GM19025 (cell line): ENCODE measurements around the gene ARHGAP10.
A peak's percentile ranks its signal among the peaks of the same experiment; 100 is the strongest.

Source experiments
- ATAC-seq: cut with Tn5 transposase; IDR thresholded peaks from one replicate; pipeline ENCODE4 v1.9.1; 2021; ENCODE audit warnings: mild to moderate bottlenecking, low read depth, moderate library complexity; ENCODE audit not compliant: unreplicated experiment

Gene ARHGAP10

GRCh38 chr4:147765121-147765529, 33.2 kb downstream of the ARHGAP10 start:
- no peak for ATAC-seq

DNA sequence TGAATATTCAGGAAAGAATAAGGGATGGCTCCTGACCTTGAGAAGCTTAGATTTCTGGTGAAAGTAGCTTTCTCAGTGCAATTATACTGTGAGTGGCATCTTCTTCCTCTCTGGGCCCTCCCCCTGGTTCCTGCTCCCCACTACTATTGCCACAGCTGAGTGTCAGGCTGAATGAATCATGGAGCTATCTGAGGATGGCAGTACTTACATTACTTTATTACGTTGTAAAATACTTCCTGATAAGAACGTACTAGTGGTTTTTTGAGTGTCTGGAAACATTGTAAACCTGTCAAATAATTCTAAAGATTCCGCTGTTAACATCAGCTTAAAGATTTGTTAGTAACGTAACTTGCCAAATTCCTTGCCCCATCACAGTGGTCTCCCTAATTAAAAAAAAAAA, 36.2 kb downstream of the ARHGAP10 start:
- no peak for ATAC-seq

DNA sequence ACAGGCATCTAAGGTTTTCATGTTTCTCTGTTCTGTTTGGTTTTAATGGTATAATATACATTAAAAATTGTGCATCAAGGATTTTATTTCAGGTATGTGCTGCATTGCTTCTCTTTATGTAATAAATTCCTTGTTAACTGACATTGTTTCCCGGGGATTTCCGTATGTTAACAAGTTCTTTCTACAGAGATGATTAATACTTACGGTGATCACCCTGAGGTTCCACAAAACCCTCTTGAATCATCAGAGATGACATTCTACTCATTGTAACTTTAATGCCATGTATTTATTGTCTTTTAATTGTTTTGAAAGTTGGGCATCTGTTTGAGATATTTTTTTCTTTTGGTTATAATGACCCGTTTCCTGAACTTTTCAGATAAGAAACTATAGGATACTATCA, 37.5 kb downstream of the ARHGAP10 start:
- no peak for ATAC-seq

DNA sequence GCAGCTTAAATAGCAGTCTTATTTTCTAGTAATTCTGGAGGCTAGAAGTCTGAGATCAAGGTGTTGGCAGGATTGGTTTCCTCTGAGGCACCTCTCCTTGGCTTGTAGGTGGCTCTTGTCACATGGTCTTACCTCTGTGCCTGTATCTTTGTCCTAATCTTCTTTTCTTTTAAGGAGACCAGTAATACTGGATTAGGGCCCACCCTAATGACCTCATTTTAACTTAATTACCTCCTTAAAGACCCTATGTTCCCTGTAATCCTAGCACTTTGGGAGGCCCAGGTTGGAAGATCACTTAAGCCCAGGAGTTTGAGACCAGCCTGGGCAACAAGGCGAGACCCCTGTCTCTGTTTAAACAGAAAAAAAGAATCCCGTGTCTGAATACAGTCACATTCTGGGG, 38.9 kb downstream of the ARHGAP10 start:
- no peak for ATAC-seq

GRCh38 chr4:147772056-147772455, 40.2 kb downstream of the ARHGAP10 start:
- no peak for ATAC-seq

DNA sequence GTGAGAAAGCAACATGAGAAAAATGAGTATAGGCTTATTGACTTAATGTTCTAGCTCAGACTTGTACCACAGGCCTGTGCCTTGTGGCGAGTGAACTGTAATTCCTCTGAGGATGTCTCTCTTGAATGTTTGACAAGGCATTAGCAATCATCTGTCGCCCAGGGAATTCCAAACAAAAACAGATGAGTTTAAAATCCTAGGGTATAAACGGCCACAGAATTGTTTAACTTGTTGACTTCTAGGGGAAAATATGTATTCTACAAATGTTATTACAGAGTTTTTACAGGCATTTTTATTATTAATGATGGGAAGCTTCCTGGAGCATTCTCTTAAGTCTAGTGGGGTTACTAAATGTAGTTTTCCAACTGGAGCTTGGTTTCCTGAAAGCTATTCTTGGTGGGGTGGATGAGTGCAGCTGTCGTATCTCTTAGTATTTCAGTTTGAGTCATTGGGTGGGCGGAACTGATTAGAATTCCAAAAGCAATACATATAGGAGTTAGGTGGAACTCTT, 40.6 kb downstream of the ARHGAP10 start:
- ATAC-seq: no peak

DNA sequence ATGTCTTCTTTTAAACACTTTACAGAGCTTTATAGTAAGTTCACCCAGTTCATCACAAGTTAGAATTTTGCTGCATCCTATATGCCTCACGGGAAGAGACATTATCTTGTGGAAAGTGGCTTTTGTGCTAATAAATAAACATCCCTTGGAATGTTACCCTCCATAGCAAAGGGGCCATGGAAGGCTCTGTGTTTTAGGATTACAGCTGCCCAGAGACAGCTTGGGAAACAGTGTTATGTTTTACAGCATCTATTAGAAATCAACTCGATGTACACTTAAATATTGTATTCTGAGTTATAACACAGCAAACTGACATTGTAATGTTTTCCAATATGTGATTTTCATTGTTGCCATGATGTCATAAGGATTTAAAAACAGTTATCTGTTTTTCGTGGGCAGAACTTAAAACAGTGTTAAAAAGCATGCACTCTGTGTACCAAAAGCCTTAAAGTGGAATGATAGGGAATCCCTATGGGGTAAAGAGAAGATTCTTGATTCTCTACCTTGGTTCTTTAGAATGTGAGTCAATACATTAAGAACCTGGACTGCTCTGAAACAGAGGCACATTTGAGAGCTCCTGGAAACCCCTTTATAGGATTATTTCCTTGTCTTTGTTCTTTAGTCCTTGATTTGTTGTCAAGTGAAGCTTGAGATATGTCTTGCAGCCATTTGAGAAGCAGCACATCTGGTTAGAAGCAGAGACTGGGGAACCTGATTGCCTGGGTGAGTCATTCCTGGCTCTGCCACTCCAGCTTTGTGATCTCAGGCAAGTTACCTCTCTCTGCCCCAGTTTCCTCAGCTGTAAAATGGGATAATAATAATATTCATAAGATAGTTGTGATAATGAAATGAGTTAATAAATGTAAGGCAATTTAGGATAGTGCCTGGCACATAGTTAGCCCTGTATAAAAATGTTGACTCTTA, 41.6 kb downstream of the ARHGAP10 start:
- no peak for ATAC-seq

- no peak for ATAC-seq
Observed at GRCh38 chr4:147776716-147777115, 44.8 kb downstream of the ARHGAP10 start.

- ATAC-seq: no peak
Observed at GRCh38 chr4:147777456-147778091, 45.7 kb downstream of the ARHGAP10 start.

DNA sequence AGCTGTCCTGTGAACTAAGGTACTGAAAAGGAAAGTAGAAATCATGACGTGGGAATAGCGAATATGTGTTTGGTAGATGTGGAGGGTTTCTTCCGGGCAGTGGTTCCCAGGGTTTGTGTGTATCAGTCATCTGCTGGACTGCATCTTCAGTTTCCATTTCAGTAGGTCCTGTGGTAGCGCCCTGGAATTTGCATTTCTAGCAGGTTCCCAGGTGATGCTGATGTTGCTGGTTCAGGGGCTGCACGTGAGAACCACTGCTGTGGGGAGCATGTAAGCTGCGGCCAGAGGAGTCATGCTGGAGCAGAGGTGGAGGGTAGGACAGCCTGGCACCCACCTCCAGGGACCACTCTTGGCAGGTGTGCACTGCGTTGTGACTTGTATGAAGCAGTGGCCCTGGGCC, 47.1 kb downstream of the ARHGAP10 start:
- ATAC-seq: peak; percentile 61

DNA sequence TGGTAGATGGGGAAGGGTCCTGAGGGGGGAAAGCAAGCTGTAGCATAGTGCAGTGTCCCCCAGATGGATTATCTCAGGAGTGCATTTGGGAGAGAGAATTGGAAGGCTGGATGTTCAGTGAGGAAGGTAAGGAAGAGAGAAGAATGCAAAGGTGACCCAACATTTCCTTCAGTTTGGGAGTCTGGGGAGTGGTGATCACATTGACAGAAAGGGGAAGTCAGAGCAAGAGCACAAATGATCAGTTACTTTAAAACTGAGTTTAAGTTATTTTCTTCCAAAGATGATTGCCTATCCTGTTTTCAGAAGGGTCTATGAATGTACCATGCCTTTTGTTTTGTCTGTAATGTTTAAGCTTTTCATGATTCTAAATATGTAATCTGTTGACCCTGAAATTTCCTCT, 47.6 kb downstream of the ARHGAP10 start:
- no peak for ATAC-seq

GRCh38 chr4:147780137-147780777, 48.4 kb downstream of the ARHGAP10 start:
- peak; percentile 40 for ATAC-seq

- ATAC-seq: no peak
Observed at GRCh38 chr4:147782087-147782781, 50.3 kb downstream of the ARHGAP10 start.

DNA sequence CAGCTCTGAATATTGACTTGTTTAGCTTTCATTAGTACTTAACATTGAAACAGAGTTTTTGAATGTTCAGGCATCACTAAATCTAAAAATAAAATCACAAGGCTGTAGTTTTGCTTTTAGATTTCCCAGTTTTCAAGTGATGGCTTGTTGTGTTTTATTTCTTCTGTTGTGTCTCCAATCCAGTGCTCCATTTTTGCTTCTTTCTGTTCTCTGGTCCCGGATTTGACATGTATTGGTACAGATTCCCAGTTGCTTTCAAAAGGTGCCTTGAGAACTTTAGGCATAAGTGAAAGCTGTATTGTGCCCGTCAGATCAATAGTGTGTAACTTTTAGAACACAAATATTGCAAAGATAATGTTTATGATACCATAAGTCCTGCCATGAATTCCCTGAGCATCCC, 53.2 kb downstream of the ARHGAP10 start:
- ATAC-seq: no peak

DNA sequence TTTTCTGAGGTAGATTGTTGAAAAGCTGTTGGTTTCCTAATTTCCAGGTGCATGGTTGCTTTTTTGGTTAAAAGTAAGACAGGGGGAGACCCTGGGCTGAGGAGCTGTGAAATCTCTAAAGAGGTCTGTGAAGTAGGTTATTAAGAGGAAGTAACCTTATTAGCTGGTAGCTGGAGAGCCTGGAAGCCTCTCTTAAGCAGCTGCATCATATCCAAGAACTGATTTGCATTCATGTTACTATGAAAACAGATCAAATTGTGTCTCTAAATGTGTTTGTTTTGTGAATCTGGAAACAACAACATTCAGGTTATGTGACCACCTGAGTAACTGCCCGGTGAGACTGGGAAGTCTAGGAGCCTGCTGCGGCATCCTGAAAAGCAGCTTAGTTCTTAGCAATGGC, 54.1 kb downstream of the ARHGAP10 start:
- ATAC-seq: peak; percentile 73

- no peak for ATAC-seq
Observed at GRCh38 chr4:147786531-147786930, 54.6 kb downstream of the ARHGAP10 start.

DNA sequence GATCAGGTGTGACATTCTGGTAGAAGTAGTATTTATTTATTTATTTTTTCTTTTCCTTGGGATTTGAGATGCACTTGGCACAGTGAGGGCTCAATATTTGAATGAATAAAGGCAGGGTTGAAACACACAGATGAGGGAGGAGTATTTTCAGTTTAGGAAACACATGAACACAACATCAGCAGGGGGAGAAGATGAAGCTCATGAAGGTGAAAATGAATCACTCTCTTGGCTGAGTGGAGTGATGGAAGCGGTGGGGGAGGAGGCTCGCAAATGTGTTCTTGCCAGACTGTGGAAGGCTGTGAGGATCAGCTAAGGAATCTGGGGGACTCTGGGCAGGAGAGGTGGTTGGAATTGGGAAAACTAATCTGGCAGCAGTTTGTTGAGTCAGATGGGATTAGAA, 55.3 kb downstream of the ARHGAP10 start:
- ATAC-seq: no peak

- no peak for ATAC-seq
Observed at GRCh38 chr4:147788791-147789190, 56.9 kb downstream of the ARHGAP10 start.

- ATAC-seq: no peak
Observed at GRCh38 chr4:147789596-147789995, 57.7 kb downstream of the ARHGAP10 start.

GRCh38 chr4:147790412-147790811, 58.5 kb downstream of the ARHGAP10 start:
- ATAC-seq: no peak

DNA sequence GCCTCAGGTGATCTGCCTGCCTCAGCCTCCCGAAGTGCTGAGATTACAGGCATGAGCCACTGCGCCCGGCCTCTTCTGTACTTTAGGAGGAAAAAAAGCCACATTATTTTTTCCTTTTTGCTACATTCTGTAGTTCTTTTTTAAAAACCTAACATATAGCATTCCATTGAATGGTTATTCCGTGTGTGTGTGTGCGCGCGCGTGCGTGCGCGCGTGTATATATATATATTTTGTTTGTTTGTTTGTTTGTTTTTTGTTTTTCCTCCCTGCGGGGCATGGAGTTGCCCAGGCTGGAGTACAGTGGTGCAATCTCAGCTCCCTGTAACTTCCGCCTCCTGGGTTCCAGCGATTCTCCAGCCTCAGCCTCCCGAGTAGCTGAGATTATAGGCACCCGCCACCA, 59.5 kb downstream of the ARHGAP10 start:
- ATAC-seq: no peak
